HCT116 (cell line): ENCODE data around the gene SLC6A2. TPM values are rescaled to one million over a fixed set of nuclear protein-coding genes. Genes with fewer than 3 reads are reported as not detected.

ENCODE experiments used
- ATAC-seq: fragments of 200-7000 bp; cut with Tn5 transposase; 2 replicates; pipeline ENCODE4 v1.9.1; 2020; ENCODE audit warnings: mild to moderate bottlenecking, moderate library complexity
- BruUV-seq: library from RNA; stranded (reverse); fragments of 400-500 nt; replicated peaks from 2 replicates; lab custom pipeline; 2021; lab: Mats Ljungman, UMichigan
- CTCF ChIA-PET: fragments of 300-600 bp; sonication (Branson Sonifier 250); formaldehyde crosslinking; loops from one replicate; lab custom pipeline; 2021; ENCODE audit warnings: antibody characterized with exemption; lab: Charles Lee
- POLR2A ChIA-PET: fragments of 300-600, 350-600 bp; sonication (Branson Sonifier 250); formaldehyde crosslinking; loops from one replicate; lab custom pipeline; 2021; ENCODE audit warnings: antibody characterized with exemption; lab: Charles Lee
- RAD21 ChIA-PET, 2 experiments: fragments of 300-600 bp; sonication (Branson Sonifier 250); formaldehyde crosslinking; loops; one replicate each; lab custom pipeline; 2023; ENCODE audit warnings: low total read pairs in 2 of 2; ENCODE audit not compliant: uncharacterized antibody in 2 of 2, unreplicated experiment in 2 of 2, low non-redundant PET in 1 of 2; lab: Charles Lee
- DNase-seq: peaks from one replicate; pipeline ENCODE4 v3.0.0-alpha.2; 2010; ENCODE audit warnings: low read depth, low spot score
- H2AFZ ChIP-seq: fragments of 200-600 bp; shearing (Covaris generic), sonication (generic); 2 replicates; pipeline ENCODE4 v1.6.1; 2017; ENCODE audit warnings: low read depth, mixed run types, mixed read lengths, antibody characterized with exemption, low read length; ENCODE audit not compliant: poor library complexity, severe bottlenecking
- H3K27ac ChIP-seq: 2 replicates; pipeline ENCODE4 v1.5.1; 2012; ENCODE audit warnings: low read depth, low read length
- H3K27me3 ChIP-seq: fragments of 200-600 bp; sonication (generic); 2 replicates; pipeline ENCODE4 v1.6.1; 2016; ENCODE audit warnings: mixed run types, low read length, mixed read lengths; ENCODE audit not compliant: insufficient read depth
- H3K36me3 ChIP-seq, 2 experiments: fragments of 200-500 bp in 1 of 2; fragments of 200-600 bp in 1 of 2; sonication (Bioruptor generic) in 1 of 2; sonication (generic) in 1 of 2; 2 replicates each; pipeline versions ENCODE4 v1.5.1 to v1.6.1; 2014 to 2016; ENCODE audit warnings: low read length in 2 of 2, inconsistent platforms in 1 of 2, mixed read lengths in 1 of 2, mixed run types in 1 of 2; ENCODE audit not compliant: insufficient read depth in 2 of 2, control insufficient read depth in 1 of 2
- H3K4me1 ChIP-seq, 2 experiments: fragments of 200-600 bp in 1 of 2; sonication (generic) in 1 of 2; 2 replicates each; pipeline versions ENCODE4 v1.5.1 to v1.6.1; 2012 to 2017; ENCODE audit warnings: low read length in 2 of 2, inconsistent platforms in 1 of 2, mild to moderate bottlenecking in 1 of 2, mixed read lengths in 1 of 2, mixed run types in 1 of 2, moderate library complexity in 1 of 2; ENCODE audit not compliant: insufficient read depth in 2 of 2, control insufficient read depth in 1 of 2
- H3K4me2 ChIP-seq: fragments of 200-600 bp; sonication (generic); 2 replicates; pipeline ENCODE4 v1.6.1; 2017; ENCODE audit warnings: mixed run types, low read length, mixed read lengths
- H3K4me3 ChIP-seq, 2 experiments: fragments of 200-600 bp in 1 of 2; sonication (generic) in 1 of 2; replicated peaks in 1 of 2; 2 replicates each; pipeline ENCODE4 v1.5.1; 2011 to 2016; ENCODE audit warnings: low read length in 2 of 2, control low read depth in 1 of 2, low read depth in 1 of 2, mild to moderate bottlenecking in 1 of 2, mixed read lengths in 1 of 2, mixed run types in 1 of 2
- H3K79me2 ChIP-seq: fragments of 200-600 bp; sonication (generic); 2 replicates; pipeline ENCODE4 v1.6.1; 2017; ENCODE audit warnings: mild to moderate bottlenecking, mixed run types, low read length, moderate library complexity, mixed read lengths; ENCODE audit not compliant: insufficient read depth
- H3K9ac ChIP-seq: fragments of 200-600 bp; sonication (generic); 2 replicates; pipeline ENCODE4 v1.6.1; 2016; ENCODE audit warnings: low read length, mixed read lengths
- H3K9me2 ChIP-seq: fragments of 200-600 bp; sonication (generic), shearing (Covaris generic); 2 replicates; pipeline ENCODE4 v1.6.1; 2017; ENCODE audit warnings: mixed run types, mild to moderate bottlenecking, moderate library complexity; ENCODE audit not compliant: insufficient read depth
- H3K9me3 ChIP-seq, 2 experiments: fragments of 200-500 bp in 1 of 2; fragments of 200-600 bp in 1 of 2; sonication (Bioruptor generic) in 1 of 2; sonication (generic) in 1 of 2; 2 replicates each; pipeline ENCODE4 v1.6.1; 2014 to 2017; ENCODE audit warnings: low read length in 2 of 2, mixed read lengths in 2 of 2, inconsistent platforms in 1 of 2, low read depth in 1 of 2, mild to moderate bottlenecking in 1 of 2, mixed run types in 1 of 2, moderate library complexity in 1 of 2; ENCODE audit not compliant: control insufficient read depth in 1 of 2, insufficient read depth in 1 of 2
- H4K20me1 ChIP-seq: fragments of 200-600 bp; sonication (generic), shearing (Covaris generic); 2 replicates; pipeline ENCODE4 v1.6.1; 2017; ENCODE audit warnings: mixed run types, mild to moderate bottlenecking, moderate library complexity; ENCODE audit not compliant: insufficient read depth
- CEBPB ChIP-seq: IDR thresholded peaks from 2 replicates; pipeline ENCODE4 v1.6.1; 2012; ENCODE audit warnings: low read depth
- ELF1 ChIP-seq: IDR thresholded peaks from 2 replicates; pipeline ENCODE4 v1.6.1; 2012; ENCODE audit warnings: low read depth, borderline replicate concordance
- FOSL1 ChIP-seq: IDR thresholded peaks from 2 replicates; pipeline ENCODE4 v1.6.1; 2012; ENCODE audit warnings: low read depth
- POLR2A ChIP-seq: IDR thresholded peaks from 2 replicates; pipeline ENCODE4 v1.7.0; 2011; ENCODE audit warnings: borderline replicate concordance; ENCODE audit not compliant: insufficient read depth, insufficient read length; ENCODE audit errors: extremely low read depth
- SP1 ChIP-seq: IDR thresholded peaks from 2 replicates; pipeline ENCODE4 v1.6.1; 2012; ENCODE audit warnings: low read depth
- SRF ChIP-seq: IDR thresholded peaks from 2 replicates; pipeline ENCODE4 v1.6.1; 2012; ENCODE audit warnings: low read depth
- TCF7L2 ChIP-seq: IDR thresholded peaks from 2 replicates; pipeline ENCODE4 v1.7.0; 2011; ENCODE audit warnings: borderline replicate concordance, inconsistent platforms; ENCODE audit not compliant: insufficient read depth, insufficient read length; ENCODE audit errors: extremely low read depth
- YY1 ChIP-seq: IDR thresholded peaks from 2 replicates; pipeline ENCODE4 v1.6.1; 2011; ENCODE audit warnings: low read length, low read depth, moderate library complexity, mild to moderate bottlenecking; ENCODE audit not compliant: insufficient replicate concordance; ENCODE audit errors: extremely low read depth
- ZFX ChIP-seq: fragments of 450-650 bp; IDR thresholded peaks from 2 replicates; pipeline ENCODE4 v1.6.1; 2017
- ZNF274 ChIP-seq: fragments of 200-500 bp; sonication (Bioruptor generic); IDR thresholded peaks from 2 replicates; pipeline ENCODE4 v1.6.1; 2014; ENCODE audit warnings: mild to moderate bottlenecking, low read depth, low read length, inconsistent platforms
- intact Hi-C: fragments of 100-400 bp; cut with micrococcal nuclease; formaldehyde crosslinking; loops from 2 replicates; pipeline ENCODE4 v1.10.0; 2022
- total RNA-seq: library from RNA; stranded (reverse); gene quantifications from one replicate; pipeline ENCODE4 v1.2.1, GENCODE V29; 2021; ENCODE audit not compliant: unreplicated experiment
- TF ChIP-seq, protein P1 (sequence below): IDR thresholded peaks from 2 replicates; pipeline ENCODE4 v1.6.1; 2012
- TF ChIP-seq, protein P2 (sequence below): IDR thresholded peaks from 2 replicates; pipeline ENCODE4 v1.6.1; 2011; ENCODE audit warnings: mild to moderate bottlenecking, low read length, moderate library complexity; ENCODE audit not compliant: insufficient replicate concordance; ENCODE audit errors: extremely low read depth
- TF ChIP-seq, protein P3 (sequence below), 3 experiments: fragments of 200-600 bp in 1 of 3; sonication (generic) in 1 of 3; IDR thresholded peaks in 2 of 3; conservative IDR thresholded peaks in 1 of 3; 2 replicates each; pipeline ENCODE4 v1.5.1; 2012 to 2017; ENCODE audit warnings: low read depth in 2 of 3, low read length in 2 of 3, antibody characterized with exemption in 1 of 3, borderline replicate concordance in 1 of 3, control low read depth in 1 of 3, mild to moderate bottlenecking in 1 of 3, mixed read lengths in 1 of 3, mixed run types in 1 of 3, moderate library complexity in 1 of 3; ENCODE audit not compliant: insufficient read depth in 1 of 3
- TF ChIP-seq, protein P4 (sequence below): IDR thresholded peaks from 2 replicates; pipeline ENCODE4 v1.6.1; 2012

SLC6A2 gene
- total RNA-seq, 1 experiment from 2014 or later = not detected

DNA sequence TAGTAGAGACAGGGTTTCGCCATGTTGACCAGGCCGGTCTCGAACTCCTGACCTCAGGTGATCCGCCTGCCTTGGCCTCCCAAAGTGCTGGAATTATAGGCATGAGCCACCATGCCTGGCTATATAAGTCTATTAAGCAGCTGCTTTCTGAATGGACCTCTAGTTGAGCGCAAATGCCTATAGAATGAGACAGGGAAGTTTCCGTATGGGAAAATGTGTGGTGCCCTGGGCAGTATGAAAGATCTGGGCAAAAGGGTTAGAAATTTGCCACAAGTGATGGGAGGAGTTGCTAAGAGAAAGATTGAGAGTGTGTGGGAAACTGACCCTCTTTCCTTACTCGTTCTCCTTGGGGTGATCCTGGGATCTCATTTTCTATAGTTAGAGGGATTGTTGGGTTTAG lies 26.3 kb downstream of the SLC6A2 start:
- no peaks in the 10 kb centered on the region for H4K20me1 ChIP-seq
- DNase-seq = no peak
- RAD21 ChIA-PET = no interaction called here
- TF ChIP-seq, protein P1, sequence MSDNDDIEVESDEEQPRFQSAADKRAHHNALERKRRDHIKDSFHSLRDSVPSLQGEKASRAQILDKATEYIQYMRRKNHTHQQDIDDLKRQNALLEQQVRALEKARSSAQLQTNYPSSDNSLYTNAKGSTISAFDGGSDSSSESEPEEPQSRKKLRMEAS = no peak
- TF ChIP-seq CEBPB (no peak), ZNF274 (no peak), FOSL1 (no peak), ELF1 (no peak), POLR2A (no peak), TCF7L2 (no peak), SP1 (no peak), SRF (no peak), YY1 (no peak), ZFX (no peak)
- TF ChIP-seq, protein P2, sequence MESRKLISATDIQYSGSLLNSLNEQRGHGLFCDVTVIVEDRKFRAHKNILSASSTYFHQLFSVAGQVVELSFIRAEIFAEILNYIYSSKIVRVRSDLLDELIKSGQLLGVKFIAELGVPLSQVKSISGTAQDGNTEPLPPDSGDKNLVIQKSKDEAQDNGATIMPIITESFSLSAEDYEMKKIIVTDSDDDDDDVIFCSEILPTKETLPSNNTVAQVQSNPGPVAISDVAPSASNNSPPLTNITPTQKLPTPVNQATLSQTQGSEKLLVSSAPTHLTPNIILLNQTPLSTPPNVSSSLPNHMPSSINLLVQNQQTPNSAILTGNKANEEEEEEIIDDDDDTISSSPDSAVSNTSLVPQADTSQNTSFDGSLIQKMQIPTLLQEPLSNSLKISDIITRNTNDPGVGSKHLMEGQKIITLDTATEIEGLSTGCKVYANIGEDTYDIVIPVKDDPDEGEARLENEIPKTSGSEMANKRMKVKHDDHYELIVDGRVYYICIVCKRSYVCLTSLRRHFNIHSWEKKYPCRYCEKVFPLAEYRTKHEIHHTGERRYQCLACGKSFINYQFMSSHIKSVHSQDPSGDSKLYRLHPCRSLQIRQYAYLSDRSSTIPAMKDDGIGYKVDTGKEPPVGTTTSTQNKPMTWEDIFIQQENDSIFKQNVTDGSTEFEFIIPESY = no peak
- TF ChIP-seq, protein P3, sequence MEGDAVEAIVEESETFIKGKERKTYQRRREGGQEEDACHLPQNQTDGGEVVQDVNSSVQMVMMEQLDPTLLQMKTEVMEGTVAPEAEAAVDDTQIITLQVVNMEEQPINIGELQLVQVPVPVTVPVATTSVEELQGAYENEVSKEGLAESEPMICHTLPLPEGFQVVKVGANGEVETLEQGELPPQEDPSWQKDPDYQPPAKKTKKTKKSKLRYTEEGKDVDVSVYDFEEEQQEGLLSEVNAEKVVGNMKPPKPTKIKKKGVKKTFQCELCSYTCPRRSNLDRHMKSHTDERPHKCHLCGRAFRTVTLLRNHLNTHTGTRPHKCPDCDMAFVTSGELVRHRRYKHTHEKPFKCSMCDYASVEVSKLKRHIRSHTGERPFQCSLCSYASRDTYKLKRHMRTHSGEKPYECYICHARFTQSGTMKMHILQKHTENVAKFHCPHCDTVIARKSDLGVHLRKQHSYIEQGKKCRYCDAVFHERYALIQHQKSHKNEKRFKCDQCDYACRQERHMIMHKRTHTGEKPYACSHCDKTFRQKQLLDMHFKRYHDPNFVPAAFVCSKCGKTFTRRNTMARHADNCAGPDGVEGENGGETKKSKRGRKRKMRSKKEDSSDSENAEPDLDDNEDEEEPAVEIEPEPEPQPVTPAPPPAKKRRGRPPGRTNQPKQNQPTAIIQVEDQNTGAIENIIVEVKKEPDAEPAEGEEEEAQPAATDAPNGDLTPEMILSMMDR (IDR thresholded peaks at IDR 0.05 in 2 of 3, conservative IDR thresholded peaks at IDR 0.05 in 1 of 3; ENCODE audit: borderline replicate concordance in 1 of 3, insufficient read depth in 1 of 3, low read depth in 2 of 3, low read length in 2 of 3) = no peak
- TF ChIP-seq, protein P4, sequence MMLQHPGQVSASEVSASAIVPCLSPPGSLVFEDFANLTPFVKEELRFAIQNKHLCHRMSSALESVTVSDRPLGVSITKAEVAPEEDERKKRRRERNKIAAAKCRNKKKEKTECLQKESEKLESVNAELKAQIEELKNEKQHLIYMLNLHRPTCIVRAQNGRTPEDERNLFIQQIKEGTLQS = no peak
- no peak overlapping the region for H3K27ac ChIP-seq
- no peaks in the 10 kb centered on the region for H3K9me2 ChIP-seq
- H3K4me2 ChIP-seq = no peak overlapping the region
- no peaks in the 10 kb centered on the region for H3K4me1 ChIP-seq
- CTCF ChIA-PET = no interaction called here
- intact Hi-C loops = no loop called here
- BruUV-seq = no TSS peak
- no peaks in the 10 kb centered on the region for H3K36me3 ChIP-seq
- H3K27me3 ChIP-seq = peaks cover 26% of the 10 kb centered on the region; the same call in 1 of the 2 replicates
- H3K9me3 ChIP-seq = no peaks in the 10 kb centered on the region
- no peak overlapping the region for H3K9ac ChIP-seq
- H2AFZ ChIP-seq = no peak overlapping the region
- no peak overlapping the region for H3K4me3 ChIP-seq
- no peak for ATAC-seq
- H3K79me2 ChIP-seq = no peaks in the 10 kb centered on the region
- POLR2A ChIA-PET = no interaction called here
